Hematopoietic multipotent progenitor cell treated with erythropoietin and hydrocortisone succinate and interleukin-3 and kit ligand, for 6 days (in vitro differentiated cells): ENCODE data around the gene PBX1.

ENCODE experiments used
- DNase-seq: peaks from one replicate; pipeline ENCODE4 v3.0.0-alpha.2; 2015

PBX1 gene

GRCh38 chr1:164891615-164892014 is 332.6 kb downstream of the PBX1 start:
- DNase-seq, result no peak

DNA sequence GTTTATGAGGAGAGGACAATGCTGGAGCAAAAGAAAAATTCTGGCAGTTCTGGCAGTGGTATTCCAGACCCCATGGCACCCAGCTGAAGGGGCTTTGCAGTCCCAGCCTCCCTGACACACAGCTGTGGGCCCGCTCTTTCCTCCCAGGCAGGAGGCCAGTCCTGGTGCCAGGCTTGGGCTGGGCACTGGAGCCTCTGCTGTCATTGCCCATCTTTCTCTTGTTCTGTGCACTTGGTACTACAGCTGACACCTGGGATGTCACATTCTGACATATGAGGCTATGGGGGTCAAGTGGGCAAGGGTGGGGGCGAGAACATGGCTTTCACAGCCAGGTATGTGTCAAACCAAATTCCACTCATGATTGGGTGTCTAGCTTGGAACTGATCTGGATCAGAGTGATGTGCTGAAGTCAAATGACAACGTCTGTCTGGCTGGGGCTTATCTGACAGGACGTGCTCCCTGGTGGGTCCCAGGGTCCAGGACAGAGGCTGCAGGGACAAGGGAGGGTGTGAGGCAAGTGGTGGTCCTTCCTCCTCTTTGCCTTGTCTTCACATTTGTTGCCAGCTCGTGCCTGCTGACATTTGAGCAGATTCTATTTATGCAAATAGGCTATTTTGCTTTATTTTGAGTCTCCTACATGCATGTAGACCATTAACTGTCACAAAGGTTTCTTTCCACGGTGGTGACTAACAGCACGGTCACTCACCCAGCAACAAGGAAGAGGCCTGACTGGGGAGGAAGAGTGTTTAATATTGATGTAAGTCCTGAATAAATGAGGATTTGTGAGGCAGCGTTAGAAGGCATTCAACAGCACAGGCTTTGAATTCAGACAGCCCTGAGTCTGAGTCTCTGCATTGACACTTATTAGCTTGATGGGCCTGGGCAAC is 336.3 kb downstream of the PBX1 start:
- no peak for DNase-seq

- no peak for DNase-seq
Measured at GRCh38 chr1:164901031-164901430, 342.0 kb downstream of the PBX1 start.
